GM23248 (cell line): ENCODE results near the gene PTPRN2. TPM values are rescaled to one million over a fixed set of nuclear protein-coding genes. Genes with fewer than 3 reads are reported as not detected.

Source experiments
- DNase-seq: peaks from one replicate; pipeline ENCODE4 v3.0.0-alpha.2; 2015
- H2AFZ ChIP-seq: fragments of 200-600 bp; sonication (generic); 2 replicates; pipeline ENCODE4 v1.6.1; 2016; ENCODE audit warnings: antibody characterized with exemption
- H3F3A ChIP-seq: fragments of 200-600 bp; sonication (generic); 2 replicates; pipeline ENCODE4 v1.6.1; 2016; ENCODE audit warnings: mild to moderate bottlenecking, antibody characterized with exemption, mixed run types; ENCODE audit not compliant: insufficient read depth
- H3K27ac ChIP-seq: fragments of 200-600 bp; sonication (generic); 2 replicates; pipeline ENCODE4 v1.5.1; 2016; ENCODE audit warnings: mild to moderate bottlenecking
- H3K27me3 ChIP-seq: fragments of 200-600 bp; sonication (generic); replicated peaks from 2 replicates; pipeline ENCODE4 v1.6.1; 2016; ENCODE audit warnings: mild to moderate bottlenecking; ENCODE audit not compliant: insufficient read depth
- H3K36me3 ChIP-seq: fragments of 200-600 bp; sonication (generic); 2 replicates; pipeline ENCODE4 v1.6.1; 2016; ENCODE audit warnings: low read depth, mild to moderate bottlenecking
- H3K4me1 ChIP-seq: fragments of 200-600 bp; sonication (generic); 2 replicates; pipeline ENCODE4 v1.6.1; 2016; ENCODE audit warnings: mild to moderate bottlenecking; ENCODE audit not compliant: insufficient read depth
- H3K4me2 ChIP-seq: fragments of 200-600 bp; sonication (generic); one replicate; pipeline ENCODE4 v1.6.1; 2016; ENCODE audit warnings: mild to moderate bottlenecking; ENCODE audit not compliant: unreplicated experiment
- H3K4me3 ChIP-seq: fragments of 200-600 bp; sonication (generic); 2 replicates; pipeline ENCODE4 v1.5.1; 2016; ENCODE audit warnings: mild to moderate bottlenecking
- H3K79me2 ChIP-seq: fragments of 200-600 bp; sonication (generic); 2 replicates; pipeline ENCODE4 v1.6.1; 2016; ENCODE audit warnings: mild to moderate bottlenecking; ENCODE audit not compliant: insufficient read depth
- H3K9ac ChIP-seq: fragments of 200-600 bp; sonication (generic); 2 replicates; pipeline ENCODE4 v1.6.1; 2016; ENCODE audit warnings: mild to moderate bottlenecking
- H3K9me2 ChIP-seq: fragments of 200-600 bp; sonication (generic); 2 replicates; pipeline ENCODE4 v1.6.1; 2016; ENCODE audit warnings: mixed run types, mild to moderate bottlenecking, moderate library complexity; ENCODE audit not compliant: insufficient read depth
- H3K9me3 ChIP-seq: fragments of 200-600 bp; sonication (generic); one replicate; pipeline ENCODE4 v1.6.1; 2017; ENCODE audit warnings: low read depth
- H4K20me1 ChIP-seq: fragments of 200-600 bp; sonication (generic); 2 replicates; pipeline ENCODE4 v1.6.0; 2016; ENCODE audit not compliant: insufficient read depth
- EZH2 ChIP-seq: fragments of 200-600 bp; sonication (generic); IDR thresholded peaks from 2 replicates; pipeline ENCODE4 v1.6.1; 2018; ENCODE audit warnings: antibody characterized with exemption, mild to moderate bottlenecking; ENCODE audit not compliant: insufficient read depth, poor library complexity, severe bottlenecking
- EZH2phosphoT487 ChIP-seq: fragments of 200-600 bp; sonication (generic); IDR thresholded peaks from 2 replicates; pipeline ENCODE4 v1.6.1; 2018; ENCODE audit warnings: antibody characterized with exemption, moderate library complexity, mild to moderate bottlenecking, low read depth; ENCODE audit not compliant: insufficient read depth
- WGBS, 2 experiments: methylation state at CpG; one replicate each; pipeline ENCODE4 v1.1.6; 2015 to 2017; ENCODE audit warnings: low lambda C conversion rate in 2 of 2, low coverage in 1 of 2; ENCODE audit errors: missing lambda C conversion rate in 2 of 2; 5-methylcytosine and 5-hydroxymethylcytosine counted together
- in situ Hi-C: fragments of 300-500 bp; cut with MboI; formaldehyde crosslinking; loops from 2 replicates; pipeline ENCODE4 v1.15.0; 2020
- polyA plus RNA-seq: library from polyadenylated mRNA; unstranded; fragments of >200 nt; fragmentation: Nextera tagmentation; extraction: Ambion mirVana; gene quantifications from 2 replicates; pipeline ENCODE4 v1.2.1, GENCODE V29; 2016
- total RNA-seq: library from RNA; depleted of rRNA; stranded (reverse); fragments of >200 nt; shearing (Covaris generic); gene quantifications from 2 replicates; pipeline ENCODE4 v1.2.3, GENCODE V29; 2014

Gene PTPRN2
- total and polyA plus RNA-seq, 2 experiments from 2014 or later = 0.13 TPM; not detected in 1

GRCh38 chr7:157932498-157933218, 655.0 kb downstream of the PTPRN2 start:
- no peaks in the 10 kb centered on the region for H3K79me2 ChIP-seq
- H3K27me3 ChIP-seq = no peaks in the 10 kb centered on the region
- no peak overlapping the region for H3K27ac ChIP-seq
- H2AFZ ChIP-seq = no peak overlapping the region
- H3K36me3 ChIP-seq = no peaks in the 10 kb centered on the region
- H3K9me3 ChIP-seq = no peaks in the 10 kb centered on the region
- H3K4me1 ChIP-seq = no peaks in the 10 kb centered on the region
- peak; percentile 41 for DNase-seq
- H3F3A ChIP-seq = peaks cover 25% of the 10 kb centered on the region
- H3K4me2 ChIP-seq = no peak overlapping the region
- H3K9me2 ChIP-seq = no peaks in the 10 kb centered on the region
- WGBS, 2 experiments = 70 to 80% methylated on average over 5 of the region's 5 CpGs
- H4K20me1 ChIP-seq = no peaks in the 10 kb centered on the region
- TF ChIP-seq EZH2phosphoT487 = no peak
- TF ChIP-seq EZH2 = no peak
- in situ Hi-C loops = no loop called here
- H3K9ac ChIP-seq = no peak overlapping the region
- no peak overlapping the region for H3K4me3 ChIP-seq

DNA sequence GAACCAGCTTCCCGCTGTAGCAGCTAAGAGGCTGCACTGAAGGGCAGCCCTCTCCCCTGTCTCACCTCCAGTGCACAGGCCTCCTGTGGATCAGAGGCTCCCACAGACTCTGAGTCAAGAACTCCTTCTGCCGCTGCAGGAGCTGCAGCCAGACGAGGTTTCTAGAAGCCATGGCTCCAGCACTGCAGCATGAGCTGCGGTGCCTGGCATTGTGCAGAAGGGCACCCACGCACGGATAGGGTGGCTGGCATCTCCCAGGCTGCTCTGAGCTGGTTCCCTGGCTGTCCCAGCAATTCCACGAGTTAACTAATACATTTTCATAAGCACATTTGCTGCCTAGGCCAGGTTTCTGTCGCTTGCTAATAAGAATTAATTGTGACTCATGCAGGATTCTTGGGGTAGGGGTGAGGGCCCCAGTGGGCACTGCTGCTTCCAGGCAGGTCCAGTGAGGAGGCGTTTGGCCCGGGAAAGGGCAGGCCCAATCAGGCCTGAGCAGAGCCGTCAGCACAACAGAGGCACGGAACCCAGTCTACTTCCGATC, 656.6 kb downstream of the PTPRN2 start:
- Histone ChIP-seq H3K9ac (no peak overlapping the region), H3K4me2 (no peak overlapping the region), H3K36me3 (no peaks in the 10 kb centered on the region), H3K4me3 (no peak overlapping the region), H3K9me2 (no peaks in the 10 kb centered on the region), H3K27ac (no peak overlapping the region), H3K79me2 (no peaks in the 10 kb centered on the region), H3K27me3 (no peaks in the 10 kb centered on the region), H3K9me3 (no peaks in the 10 kb centered on the region), H3K4me1 (no peaks in the 10 kb centered on the region), H3F3A (peaks cover 25% of the 10 kb centered on the region), H2AFZ (no peak overlapping the region), H4K20me1 (no peaks in the 10 kb centered on the region)
- TF ChIP-seq EZH2 (no peak), EZH2phosphoT487 (no peak)
- DNase-seq = no peak
- WGBS, 2 experiments = 40 to 44% methylated on average over 13 of the region's 13 CpGs
- in situ Hi-C loops = no loop called here

- H3K27me3 ChIP-seq = no peaks in the 10 kb centered on the region
- no peak overlapping the region for H2AFZ ChIP-seq
- no peaks in the 10 kb centered on the region for H3K4me1 ChIP-seq
- H4K20me1 ChIP-seq = no peaks in the 10 kb centered on the region
- WGBS, 2 experiments = 25 to 28% methylated on average over 5 to 6 of the region's 6 CpGs
- peaks cover 25% of the 10 kb centered on the region for H3F3A ChIP-seq
- no peaks in the 10 kb centered on the region for H3K9me2 ChIP-seq
- no peaks in the 10 kb centered on the region for H3K9me3 ChIP-seq
- no peak for DNase-seq
- H3K36me3 ChIP-seq = no peaks in the 10 kb centered on the region
- TF ChIP-seq EZH2phosphoT487 (no peak), EZH2 (no peak)
- no peaks in the 10 kb centered on the region for H3K79me2 ChIP-seq
- no peak overlapping the region for H3K4me2 ChIP-seq
- in situ Hi-C loops = no loop called here
- no peak overlapping the region for H3K4me3 ChIP-seq
- H3K9ac ChIP-seq = no peak overlapping the region
- H3K27ac ChIP-seq = no peak overlapping the region
Observed at GRCh38 chr7:157930441-157930840, 657.2 kb downstream of the PTPRN2 start.

DNA sequence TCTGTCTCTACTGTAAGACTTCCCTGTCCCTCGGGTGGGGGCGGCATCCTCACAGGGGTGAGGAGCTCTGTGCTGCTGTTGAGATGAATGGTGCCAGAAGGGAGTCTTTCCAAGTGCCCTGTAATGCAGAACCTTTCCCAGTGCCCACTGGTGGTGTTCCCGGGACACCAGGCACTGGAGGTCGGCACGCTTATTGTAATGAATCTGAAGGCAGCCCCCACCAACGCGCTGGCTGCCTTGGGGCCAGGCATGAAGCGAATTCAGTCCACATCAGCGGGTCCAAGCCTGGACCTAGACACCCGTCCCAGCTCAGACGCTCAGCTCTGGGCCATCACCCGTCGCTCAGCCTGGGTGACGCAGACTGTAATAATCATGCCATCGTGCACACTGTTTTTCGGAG, 658.0 kb downstream of the PTPRN2 start:
- Histone ChIP-seq H3K27me3 (no peaks in the 10 kb centered on the region), H3K4me2 (no peak overlapping the region), H3K27ac (no peak overlapping the region), H3K9ac (no peak overlapping the region), H3K79me2 (no peaks in the 10 kb centered on the region), H2AFZ (no peak overlapping the region), H3K4me3 (no peak overlapping the region), H4K20me1 (no peaks in the 10 kb centered on the region), H3K9me2 (no peaks in the 10 kb centered on the region), H3K9me3 (no peaks in the 10 kb centered on the region), H3K36me3 (no peaks in the 10 kb centered on the region), H3K4me1 (no peaks in the 10 kb centered on the region), H3F3A (peaks cover 25% of the 10 kb centered on the region)
- no peak for DNase-seq
- TF ChIP-seq EZH2 (no peak), EZH2phosphoT487 (no peak)
- in situ Hi-C loops = no loop called here
- 51 to 55% methylated on average over 15 to 16 of the region's 16 CpGs for WGBS, 2 experiments
